GM19452 (cell line): Measurements from ENCODE around the gene HIVEP1.
"Not testable (repeated sequence)": the region's sequence is repeated elsewhere in the genome, so short reads cannot be mapped to it uniquely, and the experiment has no call there.

Source experiments
- ATAC-seq: cut with Tn5 transposase; IDR thresholded peaks from one replicate; pipeline ENCODE4 v1.9.1; 2021; ENCODE audit not compliant: unreplicated experiment

Gene HIVEP1

DNA sequence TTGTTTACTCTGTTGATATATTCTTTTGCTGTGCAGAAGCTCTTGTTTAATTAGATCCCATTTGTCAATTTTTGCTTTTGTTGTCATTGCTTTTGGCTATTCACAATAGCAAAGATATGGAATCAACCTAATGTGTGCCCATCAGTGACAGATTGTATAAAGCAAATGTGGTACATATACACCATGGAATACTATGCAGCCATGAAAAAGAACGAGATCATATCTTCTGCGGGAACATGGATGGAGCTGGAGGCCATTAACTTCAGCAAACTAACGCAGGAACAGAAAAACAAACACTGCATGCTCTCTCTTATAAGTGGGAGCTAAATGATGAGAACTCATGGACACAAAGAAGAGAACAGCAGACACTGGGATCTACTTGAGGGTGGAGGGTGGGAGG lies 164.7 kb downstream of the HIVEP1 start:
- ATAC-seq, result not testable (repeated sequence)

- no peak for ATAC-seq
Measured at GRCh38 chr6:12178521-12178920, 166.4 kb downstream of the HIVEP1 start.

GRCh38 chr6:12181481-12181880 lies 169.4 kb downstream of the HIVEP1 start:
- ATAC-seq, result no peak

GRCh38 chr6:12182676-12183075 lies 170.6 kb downstream of the HIVEP1 start:
- no peak for ATAC-seq

GRCh38 chr6:12185081-12185673 lies 173.1 kb downstream of the HIVEP1 start:
- no peak for ATAC-seq

GRCh38 chr6:12186528-12186927 lies 174.4 kb downstream of the HIVEP1 start:
- no peak for ATAC-seq

DNA sequence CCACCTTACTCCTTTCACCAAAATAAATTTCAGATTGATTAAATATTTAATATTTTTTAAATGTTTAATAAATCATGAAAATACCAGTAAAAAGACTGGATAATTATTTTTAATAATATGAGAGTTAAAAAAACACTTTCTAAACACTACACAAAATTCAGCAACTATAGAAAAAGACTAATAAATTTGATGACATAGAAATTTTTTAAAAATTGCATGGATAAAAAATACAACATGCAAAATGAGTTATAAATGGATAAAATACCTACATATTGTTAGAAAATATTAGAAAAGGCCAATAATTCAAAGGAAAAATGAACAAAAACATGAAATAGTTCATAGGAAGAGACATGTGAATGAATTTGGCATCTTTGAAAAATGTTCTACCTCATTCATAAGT lies 177.0 kb downstream of the HIVEP1 start:
- ATAC-seq, result no peak

DNA sequence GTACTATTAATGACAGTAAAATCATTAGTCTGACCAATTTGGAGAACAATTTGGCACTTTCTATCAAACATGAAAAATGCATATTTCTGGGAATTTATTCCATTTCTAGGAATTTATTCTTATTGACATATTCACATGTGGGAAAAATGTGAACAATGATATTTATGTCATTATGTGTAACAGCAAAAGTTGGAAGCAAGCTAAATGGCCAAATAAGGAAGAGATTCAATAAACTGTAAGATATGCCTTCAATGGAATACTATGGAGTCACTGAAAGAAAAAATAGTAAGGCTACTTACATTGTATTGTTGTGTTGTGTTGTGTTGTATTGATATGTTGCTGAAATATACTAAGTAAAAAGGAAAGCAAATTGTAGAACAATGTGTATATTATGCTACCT lies 177.5 kb downstream of the HIVEP1 start:
- ATAC-seq, result no peak

DNA sequence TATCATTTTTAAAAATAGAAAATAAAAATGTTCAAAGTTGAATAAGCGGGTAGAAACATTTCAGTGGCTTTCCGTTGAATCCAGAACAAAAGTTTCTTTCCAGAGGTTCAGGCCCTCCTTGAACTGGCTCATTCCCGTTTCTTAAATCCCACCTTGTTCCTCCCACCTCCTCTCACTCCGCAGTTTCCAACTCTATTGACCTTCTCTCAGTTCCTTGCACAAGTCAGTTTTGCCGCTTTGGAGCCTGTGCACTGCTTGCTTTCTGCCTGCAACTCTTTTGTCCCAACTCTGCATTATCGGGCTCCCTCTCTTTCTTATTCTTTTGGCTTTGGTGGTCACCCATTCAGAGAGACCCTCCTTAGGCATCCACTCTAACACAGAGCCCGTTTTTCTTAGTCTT lies 178.1 kb downstream of the HIVEP1 start:
- no peak for ATAC-seq

DNA sequence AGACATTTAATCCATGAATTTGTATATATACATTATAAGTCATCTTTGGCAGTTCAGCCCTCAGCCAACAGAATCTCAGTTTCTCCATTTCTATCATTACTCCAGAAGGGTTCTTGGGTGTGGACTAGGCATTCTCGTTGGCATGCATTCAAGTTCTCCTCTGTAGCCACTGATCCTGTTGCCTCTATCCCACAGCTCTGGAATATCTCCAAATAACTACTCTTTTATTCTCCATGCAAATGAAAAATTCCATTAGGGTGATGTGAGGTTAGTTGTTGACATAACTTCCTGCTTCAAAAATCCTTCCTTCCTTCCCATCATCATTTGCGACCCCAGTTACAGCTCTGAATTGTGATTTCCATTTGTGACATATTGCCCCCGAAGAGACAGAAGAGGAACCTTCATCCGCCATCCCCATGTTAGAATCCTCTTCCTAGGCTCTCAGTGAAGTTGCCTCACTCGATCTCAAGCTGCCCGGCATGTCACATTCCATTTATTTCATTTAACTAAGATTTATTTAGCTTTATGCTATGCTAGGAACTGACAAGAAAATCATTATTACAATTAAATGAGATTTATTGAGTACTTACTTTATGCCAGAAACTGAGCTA lies 184.3 kb downstream of the HIVEP1 start:
- ATAC-seq, result no peak

- no peak for ATAC-seq
Measured at GRCh38 chr6:12198851-12199250, 186.7 kb downstream of the HIVEP1 start.

- no peak for ATAC-seq
Measured at GRCh38 chr6:12200015-12200564, 188.0 kb downstream of the HIVEP1 start.

DNA sequence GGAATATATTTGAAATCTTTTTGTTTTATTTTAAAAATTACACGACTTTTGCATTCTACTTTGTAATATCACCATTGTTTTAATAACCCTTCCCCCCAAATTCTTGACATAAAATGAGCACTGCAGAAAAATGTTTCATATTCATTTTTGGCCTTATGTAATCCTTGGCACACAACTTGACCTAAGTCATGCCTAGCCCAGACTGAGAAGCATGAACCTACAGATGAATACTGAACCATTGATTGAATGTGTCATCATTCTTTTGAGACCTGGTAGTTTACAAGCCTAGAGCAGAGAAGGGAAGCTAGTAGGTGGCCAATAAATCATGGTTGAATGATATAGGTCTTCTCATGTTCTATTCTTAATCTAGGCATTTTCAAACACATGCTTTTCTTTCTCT lies 188.6 kb downstream of the HIVEP1 start:
- no peak for ATAC-seq

- ATAC-seq, result no peak
Measured at GRCh38 chr6:12203001-12203400, 190.9 kb downstream of the HIVEP1 start.

DNA sequence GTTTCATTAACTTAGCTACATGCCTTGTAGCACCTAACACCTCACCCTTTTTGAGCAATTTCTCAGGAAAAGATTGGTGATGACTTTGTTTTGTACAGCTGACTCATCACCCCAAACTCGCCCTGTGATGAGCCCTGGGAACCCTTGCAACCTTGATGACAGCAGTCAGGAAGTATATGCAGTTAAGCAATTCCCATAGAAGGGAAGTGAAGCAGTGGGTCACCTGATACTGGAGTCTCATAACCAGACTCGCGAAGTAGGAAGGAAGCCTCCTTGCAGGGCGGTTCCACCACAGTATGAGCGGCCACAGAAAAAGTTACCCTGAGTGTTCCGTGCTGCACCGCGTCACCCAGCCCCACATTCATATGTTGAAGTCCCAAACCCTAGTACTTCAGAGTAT lies 196.1 kb downstream of the HIVEP1 start:
- ATAC-seq, result no peak

- ATAC-seq, result no peak
Measured at GRCh38 chr6:12208673-12209072, 196.6 kb downstream of the HIVEP1 start.
